HFF-Myc (cell line): ENCODE results near the gene RPS6KA5.

Source experiments
- DNase-seq: peaks from one replicate; pipeline ENCODE4 v3.0.0-alpha.2; 2011; ENCODE audit warnings: low read depth; ENCODE audit errors: extremely low read depth
- H3K4me3 ChIP-seq: replicated peaks from 2 replicates; pipeline ENCODE4 v1.5.1; 2011; ENCODE audit warnings: low read depth, mild to moderate bottlenecking, control low read depth, low read length
- CTCF ChIP-seq: IDR thresholded peaks from 2 replicates; pipeline ENCODE4 v1.5.1; 2012; ENCODE audit warnings: mild to moderate bottlenecking, low read depth, low read length, control low read depth; ENCODE audit errors: missing control alignments

The RPS6KA5 gene

GRCh38 chr14:90969531-90970166 is 90.8 kb downstream of the RPS6KA5 start:
- H3K4me3 ChIP-seq = no peak overlapping the region
- no peak for TF ChIP-seq CTCF
- DNase-seq = no peak

DNA sequence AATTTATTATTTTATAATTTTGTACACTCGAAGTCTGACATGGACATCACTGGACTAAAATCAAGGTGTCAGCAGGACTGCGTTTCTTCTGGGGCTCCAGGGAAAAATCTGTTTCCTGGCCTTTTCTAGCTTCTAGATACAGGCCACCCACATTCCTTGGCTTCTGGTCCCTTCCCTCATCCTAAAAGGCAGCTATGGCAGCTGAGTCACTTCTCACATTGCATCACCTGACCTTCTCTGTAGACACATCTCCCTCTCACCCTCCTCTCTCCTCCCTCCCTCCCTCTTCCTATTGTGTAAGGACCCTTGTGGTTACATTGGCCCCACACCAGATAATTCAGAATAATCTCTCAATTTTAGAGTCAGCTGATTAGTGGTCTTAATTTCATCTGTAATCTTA is 92.4 kb downstream of the RPS6KA5 start:
- no peak for TF ChIP-seq CTCF
- H3K4me3 ChIP-seq = no peak overlapping the region
- no peak for DNase-seq

DNA sequence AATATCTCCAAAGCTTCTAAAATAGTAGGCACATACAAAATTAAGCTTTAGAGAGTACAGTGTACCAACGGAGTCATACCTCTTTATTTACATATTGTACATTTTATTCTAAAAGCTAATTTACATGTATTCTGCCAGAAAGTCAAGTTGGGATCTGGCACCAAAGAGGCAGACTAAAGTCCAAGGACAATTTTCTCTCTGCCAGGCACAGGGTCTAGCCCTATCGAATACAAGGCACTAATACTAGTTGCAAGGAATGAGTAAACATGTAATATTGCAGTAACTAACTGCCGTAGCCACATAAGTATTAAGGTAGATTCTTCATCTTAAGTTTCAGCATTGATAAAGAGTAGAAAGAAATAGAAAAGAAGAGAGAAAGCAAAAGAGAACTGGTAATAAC is 93.9 kb downstream of the RPS6KA5 start:
- H3K4me3 ChIP-seq = no peak overlapping the region
- TF ChIP-seq CTCF = no peak
- DNase-seq = no peak

DNA sequence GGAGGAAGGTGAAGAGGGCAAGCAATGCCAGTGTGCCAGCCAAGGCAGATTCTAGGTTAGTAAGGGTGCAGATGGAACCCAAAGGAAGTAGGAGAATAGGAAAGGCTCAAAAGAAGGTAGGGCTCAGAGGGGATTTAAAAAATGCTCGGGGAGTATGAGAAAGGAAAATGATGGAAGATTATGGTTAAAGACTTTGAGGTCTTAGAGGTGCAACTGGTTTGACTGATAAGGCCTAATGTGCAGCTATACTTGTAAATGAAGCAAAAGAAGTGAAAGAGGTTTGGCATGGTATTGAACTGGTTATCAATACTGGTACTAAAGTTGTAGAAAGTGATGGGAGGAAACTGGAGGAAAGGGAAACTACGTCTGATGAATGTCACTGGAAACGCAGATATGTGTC is 94.7 kb downstream of the RPS6KA5 start:
- TF ChIP-seq CTCF = no peak
- no peak for DNase-seq
- H3K4me3 ChIP-seq = no peak overlapping the region

DNA sequence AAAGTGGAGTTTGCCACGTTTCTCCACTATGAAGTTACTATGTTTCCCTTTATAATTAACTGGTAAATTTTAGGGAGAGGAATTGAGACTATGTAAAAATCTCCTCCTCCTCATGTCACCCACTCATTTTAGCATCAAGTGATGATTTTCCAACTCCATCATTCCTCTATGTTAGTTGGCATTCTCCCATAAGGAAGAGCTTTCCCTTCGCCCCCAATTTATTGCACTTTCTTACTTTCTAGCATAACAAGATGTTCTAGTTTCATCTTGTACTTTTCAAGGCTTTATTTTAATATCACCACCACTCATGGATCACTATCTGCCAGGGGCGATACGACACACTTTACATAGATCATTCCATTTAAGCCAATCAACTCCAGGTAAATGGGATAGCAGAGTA is 97.1 kb downstream of the RPS6KA5 start:
- H3K4me3 ChIP-seq = no peak overlapping the region
- DNase-seq = no peak
- no peak for TF ChIP-seq CTCF

DNA sequence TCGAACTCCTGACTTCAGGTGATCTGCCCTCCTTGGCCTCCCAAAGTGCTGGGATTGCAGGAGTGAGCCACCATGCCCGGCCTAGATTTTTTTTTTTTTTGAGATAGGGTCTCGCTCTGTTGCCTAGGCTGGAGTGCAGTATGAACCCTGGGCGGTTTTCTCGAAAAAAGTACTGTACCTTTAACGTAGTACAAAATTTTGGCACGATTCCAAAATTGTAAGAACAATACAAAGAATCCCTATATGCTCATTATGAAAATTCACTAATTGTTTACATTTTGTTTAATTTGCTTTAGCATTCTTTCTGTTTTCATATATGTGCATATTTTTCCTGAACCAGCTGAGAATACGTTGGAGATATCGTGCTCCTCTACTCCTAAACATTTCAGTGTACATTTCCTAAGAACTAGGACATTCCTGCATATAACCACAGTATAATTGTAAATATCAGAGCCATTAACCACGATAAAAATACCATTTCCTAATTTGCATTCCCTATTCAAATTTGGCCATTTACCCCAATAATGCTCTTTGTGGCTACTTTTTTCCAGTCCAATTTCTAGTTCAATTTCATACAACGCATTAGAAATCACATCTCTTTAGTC is 97.8 kb downstream of the RPS6KA5 start:
- no peak for TF ChIP-seq CTCF
- DNase-seq = no peak
- H3K4me3 ChIP-seq = no peak overlapping the region

- TF ChIP-seq CTCF = no peak
- DNase-seq = no peak
- H3K4me3 ChIP-seq = no peak overlapping the region
These were observed 99.6 kb downstream of the RPS6KA5 start for GRCh38 chr14:90960818-90961217.
